8988T (cell line): ENCODE data around the gene CEP126.

Source experiments
- DNase-seq: peaks from one replicate; pipeline ENCODE4 v3.0.0; 2011

CEP126 gene

DNA sequence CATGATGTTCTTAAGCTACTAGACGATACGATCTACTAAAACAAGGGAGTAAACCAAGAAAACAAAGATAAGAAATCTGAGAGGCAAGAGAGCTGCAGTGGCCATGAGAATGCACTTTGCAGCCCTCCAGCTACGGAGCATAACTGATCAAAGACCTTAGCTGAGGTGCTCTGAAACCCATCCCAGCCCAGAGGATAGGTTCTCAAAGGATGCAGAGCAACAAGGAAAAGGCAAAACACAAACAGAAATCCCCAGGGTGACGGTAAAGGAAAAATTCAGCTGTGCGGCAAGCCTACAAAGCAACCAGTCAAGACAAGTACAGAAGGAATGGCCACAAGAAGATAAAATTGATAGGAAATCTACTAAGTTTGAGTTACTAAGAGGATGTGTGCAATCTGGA, 99.9 kb downstream of the CEP126 start:
- DNase-seq: no peak

DNA sequence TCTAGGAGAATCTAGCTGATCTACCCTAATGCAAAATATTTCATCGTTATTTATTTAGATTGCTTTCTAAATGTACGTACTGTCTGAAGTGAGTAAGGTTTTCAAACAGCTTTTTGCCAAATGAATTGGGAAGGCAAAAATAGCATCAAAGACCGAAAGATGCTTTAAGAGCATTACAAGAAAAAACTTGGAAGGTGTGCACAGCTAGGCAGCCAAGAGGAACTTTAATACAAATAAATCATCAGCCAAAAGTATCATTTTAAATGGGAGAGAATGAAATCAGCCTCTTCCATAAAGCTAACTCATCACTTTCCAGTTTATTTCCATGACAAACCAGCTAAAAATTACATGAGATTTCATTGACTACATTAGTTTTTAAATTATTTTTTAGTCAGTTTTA, 102.2 kb downstream of the CEP126 start:
- no peak for DNase-seq

DNA sequence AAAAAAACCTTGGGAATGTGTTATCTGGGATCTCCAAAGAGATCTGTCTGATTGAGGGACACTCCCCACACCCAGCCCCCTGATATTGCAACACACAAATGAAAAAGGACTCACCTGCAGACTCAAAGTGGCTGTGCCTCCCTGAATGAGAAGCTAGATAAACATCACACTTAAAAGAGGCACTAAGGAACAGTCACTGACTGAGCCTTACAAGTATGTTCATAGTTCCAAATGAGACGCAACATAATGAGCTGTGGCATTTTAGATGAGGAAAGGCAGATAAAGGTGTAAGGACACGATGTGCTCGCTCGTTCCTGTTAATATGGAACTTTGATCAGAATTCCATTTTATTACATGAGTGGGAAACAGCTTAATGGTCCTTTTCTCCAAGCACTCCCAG, 111.4 kb downstream of the CEP126 start:
- no peak for DNase-seq

DNA sequence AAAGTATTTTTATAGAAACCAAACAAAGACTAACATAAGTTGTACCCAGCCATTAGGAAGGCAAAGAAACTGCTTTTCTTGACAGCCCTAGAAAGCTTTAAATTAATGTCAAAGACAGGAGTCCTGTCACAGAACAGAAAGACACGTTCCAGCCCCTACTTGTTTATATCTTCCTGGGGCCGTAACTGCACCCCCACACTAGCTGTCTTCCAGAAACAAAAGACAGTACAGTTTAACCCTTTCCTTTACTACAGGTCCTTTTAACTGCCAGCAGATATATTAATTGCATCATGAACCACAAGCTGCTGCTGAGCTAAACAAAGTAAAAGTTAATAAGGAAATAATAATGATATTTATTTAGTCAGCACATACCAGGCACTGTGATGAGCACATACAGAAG, 112.1 kb downstream of the CEP126 start:
- DNase-seq: no peak

DNA sequence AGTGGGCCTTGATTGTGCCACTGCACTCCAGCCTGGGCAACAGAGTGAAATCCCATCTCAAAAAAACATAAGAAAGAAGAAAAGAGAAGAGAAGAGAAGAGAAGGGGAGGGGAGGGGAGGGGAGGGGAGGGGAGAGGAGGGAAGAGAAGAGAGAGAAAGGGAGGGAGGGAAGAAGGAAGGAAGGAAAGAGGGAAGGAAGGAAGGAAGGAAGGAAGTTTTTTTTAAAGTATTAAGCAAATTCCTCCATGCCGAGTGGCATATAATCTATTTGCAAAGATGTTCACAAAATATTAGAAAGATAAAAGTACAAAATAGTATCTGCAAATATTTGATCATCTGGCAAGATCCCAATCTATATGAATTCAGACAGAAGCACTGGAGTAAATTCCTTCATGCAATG, 121.9 kb downstream of the CEP126 start:
- no peak for DNase-seq

DNA sequence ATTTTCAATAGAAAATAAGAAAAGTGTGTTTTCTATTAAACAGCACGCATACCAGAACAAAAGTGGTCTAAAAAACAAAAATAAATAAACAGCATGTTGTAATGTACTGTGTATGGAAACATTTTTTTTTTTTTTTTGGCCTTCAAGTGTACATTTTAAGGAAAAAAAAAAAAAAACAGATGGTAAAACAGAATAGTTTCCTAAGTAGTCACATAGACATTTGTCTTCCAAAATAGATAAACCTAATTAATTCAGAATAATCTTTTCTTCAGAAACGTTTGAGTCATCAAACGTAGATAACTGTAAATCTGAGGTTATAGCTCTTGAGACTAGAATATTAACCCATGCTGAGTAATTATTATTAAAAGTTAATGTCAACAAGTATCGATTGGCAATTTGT, 132.0 kb downstream of the CEP126 start:
- no peak for DNase-seq

DNA sequence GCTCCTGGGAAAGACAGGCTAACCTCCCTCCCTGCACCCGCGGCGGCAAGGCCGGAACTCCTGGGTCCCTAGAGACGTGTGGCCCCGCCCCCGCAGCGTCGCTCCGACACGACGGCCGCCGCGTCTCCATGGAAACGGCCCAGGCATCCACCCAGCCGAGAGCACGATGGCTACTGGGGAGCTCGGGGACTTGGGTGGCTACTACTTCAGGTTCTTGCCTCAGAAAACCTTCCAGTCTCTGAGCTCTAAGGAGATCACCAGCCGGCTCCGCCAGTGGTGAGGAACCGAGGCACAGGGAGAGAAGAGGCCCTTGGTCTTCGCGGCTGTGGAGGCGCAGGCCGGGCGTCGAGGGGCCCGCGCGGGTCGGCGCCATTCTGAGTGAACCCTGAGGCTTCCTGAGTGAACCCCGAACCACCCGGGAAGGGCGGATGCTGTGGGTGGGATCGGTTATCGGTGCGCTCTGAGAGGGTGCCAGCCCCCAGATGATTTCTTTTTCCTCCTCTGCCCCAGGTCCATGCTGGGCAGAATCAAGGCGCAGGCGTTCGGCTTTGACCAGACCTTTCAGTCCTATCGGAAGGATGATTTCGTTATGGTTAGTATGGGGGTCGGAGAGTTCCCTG, 132.6 kb downstream of the CEP126 start, which contains the start of gene CFAP300:
CFAP300 (plus strand) TSS at position 133 of the 620 bp plus-strand sequence; CDS start at position 167, 34 bp downstream.
- DNase-seq: peak; percentile 83
